ENCODE measurements around the gene TNC. TPM values are rescaled to one million over a fixed set of nuclear protein-coding genes. Genes with fewer than 3 reads are reported as not detected.
A peak's percentile ranks its signal among the peaks of the same experiment; 100 is the strongest.
"Not testable (repeated sequence)": the region's sequence is repeated elsewhere in the genome, so short reads cannot be mapped to it uniquely, and the experiment has no call there.

The TNC gene
- total RNA-seq, 1 donor from 2014 or later = 425 TPM

DNA sequence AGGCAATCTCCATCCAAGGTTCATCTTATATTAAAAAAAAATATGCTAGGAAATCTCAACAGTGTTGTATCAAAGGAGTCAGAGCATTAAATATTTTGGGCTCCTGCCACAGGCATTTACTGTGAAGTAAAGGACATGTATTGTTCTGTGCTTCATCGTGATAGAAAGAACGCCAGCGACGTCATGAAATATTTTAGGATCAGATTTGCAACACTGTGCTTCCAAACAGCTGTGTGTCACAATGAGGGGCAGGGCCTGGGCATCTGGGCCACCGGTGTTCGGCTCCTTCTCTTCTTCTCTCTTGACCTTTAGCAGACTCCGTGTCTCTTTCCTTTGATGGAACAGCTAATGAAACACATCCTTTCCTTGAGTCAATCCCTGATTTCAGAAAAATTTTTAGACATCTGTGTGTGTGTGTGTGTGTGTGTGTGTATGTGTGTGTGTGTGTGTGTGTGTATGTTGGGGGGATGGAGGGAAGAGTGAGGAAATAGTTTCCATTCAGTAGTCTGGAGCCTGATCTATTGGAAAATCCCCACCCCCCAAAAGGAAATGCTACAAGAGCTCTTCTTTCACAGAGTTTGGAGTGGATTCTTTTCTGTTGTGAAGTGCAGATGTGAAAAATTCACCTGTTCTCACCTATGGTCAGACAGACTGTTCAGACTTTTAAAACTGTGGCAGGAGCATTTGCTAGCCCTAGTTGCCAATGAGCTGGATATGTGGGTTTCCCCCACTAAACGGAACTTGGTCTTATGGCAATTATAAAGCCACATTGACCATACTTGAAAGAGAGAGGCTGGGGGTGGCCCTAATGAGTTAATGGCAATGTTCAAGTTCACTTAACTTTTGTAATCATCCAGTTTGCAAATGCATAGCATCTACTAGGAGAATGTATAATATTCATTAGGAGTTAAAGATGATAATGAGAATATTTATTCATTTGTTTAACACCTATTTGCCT, 18.1 kb upstream of the TNC start:
- no peak for DNase-seq (ENCODE audit: low read depth)

DNA sequence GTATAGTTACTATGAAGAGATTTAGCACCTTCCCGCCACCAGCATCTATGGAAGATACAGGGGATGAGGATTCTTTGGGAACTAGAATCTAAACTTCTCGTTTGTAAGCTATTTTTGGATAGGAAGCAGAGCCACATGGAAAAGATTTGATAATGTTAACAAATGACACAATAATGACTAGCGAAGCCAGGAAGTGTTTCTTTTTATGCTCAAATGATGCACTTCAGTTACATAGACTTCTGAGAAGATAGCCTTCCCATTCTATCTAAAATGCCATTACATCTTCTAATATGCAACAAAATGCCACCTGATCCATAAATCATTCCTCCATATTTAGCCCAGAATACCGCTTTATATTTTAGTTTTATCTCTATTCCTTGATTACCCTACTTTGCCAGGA, 17.0 kb upstream of the TNC start:
- DNase-seq (ENCODE audit: low read depth) = no peak

DNA sequence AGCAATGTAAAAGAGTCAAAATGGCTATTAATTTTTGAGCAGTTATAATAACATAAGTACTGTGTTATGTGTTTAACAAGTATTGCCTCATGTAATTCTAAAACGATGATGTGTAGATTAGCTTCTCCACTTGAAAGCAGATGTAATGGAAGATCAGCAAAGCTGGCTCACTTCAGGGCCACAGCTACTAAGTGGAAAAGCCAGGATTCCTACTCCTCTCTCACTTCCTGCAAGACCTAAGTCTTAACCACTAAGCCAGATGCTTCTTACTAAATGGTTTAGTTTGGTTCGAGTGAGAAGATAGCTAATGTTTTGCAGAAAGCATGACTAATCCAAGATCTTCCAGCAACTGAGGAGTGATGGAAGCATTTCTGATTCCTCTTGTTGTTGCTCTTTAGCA, 15.7 kb upstream of the TNC start:
- DNase-seq (ENCODE audit: low read depth) = peak; percentile 98

DNA sequence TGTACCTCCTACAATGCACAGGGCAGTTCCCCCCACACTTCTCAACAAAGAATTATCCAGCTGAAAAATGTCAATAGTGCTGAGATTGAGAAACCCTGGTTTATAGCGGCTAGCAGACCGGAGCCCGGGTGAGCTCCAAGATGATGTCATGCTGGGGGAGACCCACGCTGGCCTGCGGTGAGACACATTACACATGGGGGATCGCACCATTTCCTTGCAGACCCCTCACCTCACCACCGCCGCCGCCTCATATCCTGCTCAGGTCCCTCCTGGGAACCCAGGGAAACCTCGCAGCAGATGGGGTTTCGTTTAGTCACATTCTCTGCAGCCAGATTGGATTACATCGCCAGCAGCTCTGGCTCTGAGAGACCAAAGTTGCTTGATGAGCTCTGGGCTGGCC, 14.7 kb upstream of the TNC start:
- peak; percentile 75 for DNase-seq (ENCODE audit: low read depth)

GRCh38 chr9:115130176-115130575, 12.2 kb upstream of the TNC start:
- no peak for DNase-seq (ENCODE audit: low read depth)

DNA sequence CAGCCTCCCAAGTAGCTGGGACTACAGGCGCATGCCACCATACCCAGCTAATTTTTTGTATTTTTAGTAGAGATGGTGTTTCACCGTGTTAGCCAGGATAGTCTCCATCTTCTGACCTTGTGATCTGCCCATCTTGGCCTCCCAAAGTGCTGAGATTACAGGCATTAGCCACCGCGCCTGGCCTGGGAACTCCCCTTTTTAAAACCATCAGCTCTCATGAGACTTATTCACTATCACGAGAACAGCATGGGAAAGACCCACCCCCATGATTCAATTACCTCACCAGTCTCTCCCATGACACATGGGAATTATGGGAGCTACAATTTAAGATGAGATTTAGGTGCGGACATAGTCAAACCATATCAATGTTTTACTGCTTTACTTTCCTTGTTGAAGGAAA, 10.8 kb upstream of the TNC start:
- not testable (repeated sequence) for DNase-seq (ENCODE audit: low read depth)

DNA sequence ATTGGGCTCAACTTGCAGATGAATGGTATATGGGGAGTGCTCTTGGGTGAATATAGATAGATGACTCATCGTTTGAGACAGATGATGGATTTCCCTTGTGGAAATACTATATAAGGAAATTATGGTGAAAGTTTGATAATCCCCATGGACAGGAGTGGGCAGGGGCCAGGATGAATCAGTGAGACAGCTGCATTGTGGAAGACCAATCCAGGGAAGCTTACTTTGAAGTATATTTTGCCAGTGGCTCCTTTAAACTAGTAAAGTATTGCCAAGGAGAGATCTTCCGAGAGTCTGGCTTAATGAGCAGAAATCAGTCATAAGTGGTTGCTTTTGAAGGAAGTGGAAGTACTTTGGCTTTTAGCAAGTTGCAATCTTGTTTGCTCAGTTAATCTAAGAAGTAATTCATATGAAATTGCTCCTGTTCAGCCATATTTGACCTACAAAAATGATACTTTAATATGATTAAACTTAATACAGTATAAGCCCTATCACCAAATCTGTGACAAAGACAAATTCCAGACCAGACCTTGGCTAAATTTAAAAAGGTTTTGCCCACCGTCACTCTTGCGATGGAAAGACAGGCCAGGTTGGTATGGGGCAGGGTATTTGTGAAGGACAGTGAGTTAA, 9.3 kb upstream of the TNC start:
- DNase-seq (ENCODE audit: low read depth) = no peak

DNA sequence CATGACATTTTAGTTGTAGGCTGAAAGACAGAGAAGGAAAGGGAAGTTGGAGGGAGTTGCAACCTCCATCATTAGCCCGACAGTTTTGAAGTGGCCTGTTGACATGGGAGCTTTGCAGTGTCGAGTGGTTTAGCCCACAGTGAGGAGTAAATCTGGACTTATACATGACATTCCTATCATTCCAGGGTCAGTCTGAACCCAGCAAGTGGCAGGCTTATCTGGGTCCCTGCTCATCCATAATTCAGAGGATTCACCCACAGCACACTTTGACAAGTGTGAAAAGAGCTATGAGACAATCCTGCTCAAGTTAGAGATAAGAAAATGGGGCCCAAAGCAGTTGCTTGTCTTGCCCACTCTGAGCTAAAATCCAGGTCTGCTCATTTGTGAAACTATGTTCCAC, 8.4 kb upstream of the TNC start:
- DNase-seq (ENCODE audit: low read depth) = no peak

GRCh38 chr9:115122937-115123336, 5.0 kb upstream of the TNC start:
- no peak for DNase-seq (ENCODE audit: low read depth)

GRCh38 chr9:115121181-115121580, 3.2 kb upstream of the TNC start:
- peak; percentile 99 for DNase-seq (ENCODE audit: low read depth)

DNA sequence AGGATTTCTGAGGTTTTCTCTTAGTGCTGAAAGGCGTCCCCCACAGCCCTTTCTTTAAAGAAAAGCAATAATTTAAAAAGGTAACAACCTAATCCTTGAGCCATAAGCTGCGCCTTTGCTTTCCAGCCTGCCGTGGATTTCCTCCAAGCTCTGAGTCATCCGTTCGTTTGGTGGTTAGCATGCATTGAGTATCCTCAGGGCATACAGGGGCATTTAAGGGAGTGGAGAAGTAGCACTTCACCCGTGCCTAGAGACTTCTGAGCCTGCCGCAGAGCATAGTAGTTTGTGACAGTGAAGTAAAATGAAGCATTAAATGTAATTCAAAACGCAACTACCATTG, 892 bp upstream of the TNC start:
- DNase-seq (ENCODE audit: low read depth) = peak; percentile 96

DNA sequence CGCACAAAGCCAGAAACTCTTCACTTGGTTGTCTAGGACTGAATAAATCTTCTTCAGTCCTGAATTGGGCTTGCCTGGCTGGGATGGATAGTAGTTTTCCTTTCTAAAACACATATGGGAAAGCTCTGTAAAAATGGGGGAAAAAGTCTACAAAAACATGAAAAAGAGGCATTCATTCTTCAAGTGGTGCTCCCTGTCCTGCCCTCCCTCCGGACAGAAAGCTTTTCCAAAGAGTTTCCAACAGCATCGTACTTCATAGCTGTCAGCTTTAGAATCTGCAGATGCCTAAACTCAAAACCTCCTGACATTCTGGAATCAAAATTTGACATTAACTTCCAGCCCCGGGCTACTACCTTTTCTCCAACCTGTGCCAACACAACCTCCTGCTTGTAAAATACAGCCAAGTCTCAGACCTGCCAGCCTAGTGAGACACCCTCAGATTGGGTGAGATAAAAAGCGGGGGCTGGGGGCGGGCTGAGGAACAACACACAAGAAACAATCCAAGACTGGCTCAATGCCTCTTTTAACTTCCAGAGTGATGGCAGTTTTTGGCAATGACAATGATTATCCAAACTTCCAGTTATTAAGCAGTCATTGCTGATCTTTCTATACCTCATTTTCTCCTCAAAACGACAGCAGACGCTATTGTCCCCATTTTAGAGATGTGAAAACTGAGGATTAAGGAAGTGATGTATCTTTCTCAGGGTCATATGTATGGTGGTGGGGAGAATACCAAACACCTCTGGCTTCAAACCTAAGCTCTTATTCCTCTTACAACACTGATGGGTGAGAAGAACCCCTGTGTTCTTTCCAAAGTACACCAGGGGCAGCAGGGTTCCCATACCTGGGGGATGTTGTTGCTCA, 1.3 kb downstream of the TNC start:
- DNase-seq (ENCODE audit: low read depth) = no peak

GRCh38 chr9:115115924-115116323, 2.0 kb downstream of the TNC start:
- DNase-seq (ENCODE audit: low read depth) = peak; percentile 85

- peak; percentile 81 for DNase-seq (ENCODE audit: low read depth)
Measured at GRCh38 chr9:115115117-115115880, 2.7 kb downstream of the TNC start.

- no peak for DNase-seq (ENCODE audit: low read depth)
Measured at GRCh38 chr9:115114546-115114945, 3.4 kb downstream of the TNC start.

DNA sequence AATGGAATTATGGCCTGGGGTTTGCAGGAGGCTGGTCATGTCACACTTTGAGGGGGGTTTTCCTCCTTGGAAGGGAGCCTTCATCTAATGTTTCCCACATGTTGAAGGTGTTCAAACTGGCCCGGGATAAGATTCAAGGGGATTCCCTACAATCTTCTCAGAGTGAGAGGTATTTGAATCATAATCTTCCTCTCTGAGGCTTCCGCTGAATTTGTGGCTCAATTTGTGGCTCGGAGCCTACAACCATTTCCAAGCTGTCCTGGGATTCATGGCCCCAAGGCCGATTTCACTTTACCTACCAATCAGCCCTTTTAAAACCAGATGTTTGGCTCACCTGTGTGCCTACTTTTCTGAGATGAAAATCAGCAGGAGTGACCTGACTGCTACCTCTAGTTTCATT, 3.9 kb downstream of the TNC start:
- DNase-seq (ENCODE audit: low read depth) = no peak

DNA sequence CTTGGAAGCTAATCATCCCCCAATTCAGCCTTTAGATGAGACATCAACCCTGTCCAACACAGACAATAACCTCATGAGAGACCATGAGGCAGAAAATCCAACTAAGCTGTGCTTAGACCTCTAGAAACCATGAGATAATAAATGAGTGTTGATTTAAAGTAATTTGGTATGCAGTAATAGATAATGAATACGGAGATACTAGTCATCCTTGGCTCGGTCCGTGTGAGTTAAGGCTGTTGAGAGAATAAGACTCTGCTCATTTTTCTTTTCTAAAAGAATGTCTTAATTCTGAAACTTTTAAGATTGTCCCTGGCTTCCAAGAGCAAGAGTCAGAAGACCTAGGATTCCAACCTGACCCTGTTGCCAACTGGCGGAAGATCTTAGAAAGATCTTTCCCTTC, 6.1 kb downstream of the TNC start:
- DNase-seq (ENCODE audit: low read depth) = no peak

DNA sequence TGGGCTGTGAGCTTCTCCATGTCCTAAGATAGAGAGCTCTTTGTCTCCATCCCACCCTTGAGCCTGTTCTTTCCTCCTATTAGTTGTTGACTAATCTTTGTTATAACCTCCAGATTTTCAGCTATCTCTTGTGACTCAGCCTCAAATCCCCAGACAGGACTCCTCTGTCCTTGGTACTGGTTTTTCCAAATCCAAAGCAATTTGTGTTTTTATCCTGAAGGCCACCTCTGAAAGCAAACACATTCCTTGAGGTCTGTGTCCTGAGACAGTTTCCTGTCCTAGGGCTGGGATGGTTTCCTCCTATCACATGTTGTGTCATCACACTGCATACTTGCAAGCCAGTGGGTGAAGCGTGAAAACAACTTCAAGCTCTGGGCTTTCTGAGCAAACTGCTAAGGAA, 8.5 kb downstream of the TNC start:
- DNase-seq (ENCODE audit: low read depth) = peak; percentile 96

GRCh38 chr9:115107701-115108100, 10.3 kb downstream of the TNC start:
- DNase-seq (ENCODE audit: low read depth) = peak; percentile 67

GRCh38 chr9:115106642-115107041, 11.3 kb downstream of the TNC start:
- DNase-seq (ENCODE audit: low read depth) = no peak

- DNase-seq (ENCODE audit: low read depth) = peak; percentile 63
Measured at GRCh38 chr9:115106001-115106400, 12.0 kb downstream of the TNC start.

DNA sequence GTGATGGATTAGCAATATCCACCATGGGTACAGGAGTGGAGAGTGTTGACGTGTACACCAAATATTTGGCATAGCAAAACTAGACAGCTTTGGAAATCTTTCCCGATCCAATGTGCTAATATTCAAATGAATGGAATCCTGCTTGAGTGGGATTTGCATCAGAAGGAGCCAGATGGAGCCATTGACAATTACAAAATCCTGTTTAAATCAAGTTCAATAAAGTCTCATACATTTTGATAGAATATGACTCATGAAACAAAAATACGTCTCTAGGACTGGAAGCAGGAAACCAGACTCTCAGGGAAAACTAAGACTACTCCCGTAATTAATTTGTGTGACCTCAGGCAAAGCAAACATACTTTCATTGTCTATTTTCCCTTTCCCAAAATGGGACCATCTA, 13.0 kb downstream of the TNC start:
- no peak for DNase-seq (ENCODE audit: low read depth)
